Measurements from ENCODE around the gene ZNF618.

Gene ZNF618

DNA sequence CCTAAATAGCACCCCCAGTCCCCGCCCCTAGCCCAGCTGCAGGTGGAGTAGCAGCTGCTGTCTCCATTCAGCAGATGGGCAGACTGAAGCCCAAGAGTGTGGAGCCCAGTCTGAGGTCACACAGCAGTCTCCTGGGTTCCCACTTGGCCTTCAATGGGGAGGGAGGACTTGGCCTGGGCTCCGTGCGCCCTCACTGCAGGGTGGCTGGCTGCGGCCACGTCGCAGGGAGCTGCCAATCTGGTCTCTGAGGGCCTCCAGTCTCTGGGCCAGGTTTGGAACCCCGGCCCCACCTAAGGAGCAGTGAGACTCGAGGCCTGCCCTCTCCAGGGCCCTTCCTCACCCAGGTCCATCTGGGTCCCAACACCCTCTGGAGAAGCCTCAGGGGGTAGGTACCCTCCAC is 215.6 kb downstream of the ZNF618 start:
- H3K36me3 ChIP-seq (ENCODE audit: insufficient read depth, low read length) = no peaks in the 10 kb centered on the region
- no peaks in the 10 kb centered on the region; the same call in 1 of the 2 replicates for H4K20me1 ChIP-seq (ENCODE audit: insufficient read depth, low read length)
- no peaks in the 10 kb centered on the region for H3K27me3 ChIP-seq (ENCODE audit: insufficient read depth, low read length, poor library complexity)
- H3K9me3 ChIP-seq (ENCODE audit: insufficient read depth, low read length, severe bottlenecking) = no peaks in the 10 kb centered on the region
- no peaks in the 10 kb centered on the region for H3K79me2 ChIP-seq (ENCODE audit: insufficient read depth, low read length)
- no peaks in the 10 kb centered on the region for H3K4me1 ChIP-seq (ENCODE audit: insufficient read depth, low read length)
- H3K4me3 ChIP-seq (ENCODE audit: low read depth in 1 of 2, low read length in 2 of 2) = no peak overlapping the region
- TF ChIP-seq EZH2 (IDR thresholded peaks at IDR 0.05; ENCODE audit: borderline replicate concordance, low read depth, low read length, severe bottlenecking) = no peak
- TF ChIP-seq, protein P1, sequence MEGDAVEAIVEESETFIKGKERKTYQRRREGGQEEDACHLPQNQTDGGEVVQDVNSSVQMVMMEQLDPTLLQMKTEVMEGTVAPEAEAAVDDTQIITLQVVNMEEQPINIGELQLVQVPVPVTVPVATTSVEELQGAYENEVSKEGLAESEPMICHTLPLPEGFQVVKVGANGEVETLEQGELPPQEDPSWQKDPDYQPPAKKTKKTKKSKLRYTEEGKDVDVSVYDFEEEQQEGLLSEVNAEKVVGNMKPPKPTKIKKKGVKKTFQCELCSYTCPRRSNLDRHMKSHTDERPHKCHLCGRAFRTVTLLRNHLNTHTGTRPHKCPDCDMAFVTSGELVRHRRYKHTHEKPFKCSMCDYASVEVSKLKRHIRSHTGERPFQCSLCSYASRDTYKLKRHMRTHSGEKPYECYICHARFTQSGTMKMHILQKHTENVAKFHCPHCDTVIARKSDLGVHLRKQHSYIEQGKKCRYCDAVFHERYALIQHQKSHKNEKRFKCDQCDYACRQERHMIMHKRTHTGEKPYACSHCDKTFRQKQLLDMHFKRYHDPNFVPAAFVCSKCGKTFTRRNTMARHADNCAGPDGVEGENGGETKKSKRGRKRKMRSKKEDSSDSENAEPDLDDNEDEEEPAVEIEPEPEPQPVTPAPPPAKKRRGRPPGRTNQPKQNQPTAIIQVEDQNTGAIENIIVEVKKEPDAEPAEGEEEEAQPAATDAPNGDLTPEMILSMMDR (IDR thresholded peaks at IDR 0.05; ENCODE audit: borderline replicate concordance, extremely low read depth, low read length, poor library complexity, severe bottlenecking) = no peak
- no peak overlapping the region for H2AFZ ChIP-seq (ENCODE audit: low read depth, low read length)
- H3K4me2 ChIP-seq (ENCODE audit: insufficient read depth, low read length) = no peak overlapping the region
- no peak for DNase-seq
- no peak overlapping the region for H3K27ac ChIP-seq (ENCODE audit: low read length)
- ATAC-seq (ENCODE audit: insufficient read depth, low read depth) = no peak
- H3K9ac ChIP-seq (ENCODE audit: low read depth, low read length) = no peak overlapping the region

- H2AFZ ChIP-seq (ENCODE audit: low read depth, low read length) = no peak overlapping the region
- H3K4me2 ChIP-seq (ENCODE audit: insufficient read depth, low read length) = no peak overlapping the region
- no peak overlapping the region for H3K27ac ChIP-seq (ENCODE audit: low read length)
- no peaks in the 10 kb centered on the region for H3K27me3 ChIP-seq (ENCODE audit: insufficient read depth, low read length, poor library complexity)
- no peaks in the 10 kb centered on the region; the same call in 1 of the 2 replicates for H4K20me1 ChIP-seq (ENCODE audit: insufficient read depth, low read length)
- no peak for ATAC-seq (ENCODE audit: insufficient read depth, low read depth)
- H3K4me3 ChIP-seq (ENCODE audit: low read depth in 1 of 2, low read length in 2 of 2) = no peak overlapping the region
- no peaks in the 10 kb centered on the region for H3K9me3 ChIP-seq (ENCODE audit: insufficient read depth, low read length, severe bottlenecking)
- no peaks in the 10 kb centered on the region for H3K36me3 ChIP-seq (ENCODE audit: insufficient read depth, low read length)
- H3K4me1 ChIP-seq (ENCODE audit: insufficient read depth, low read length) = no peaks in the 10 kb centered on the region
- H3K9ac ChIP-seq (ENCODE audit: low read depth, low read length) = no peak overlapping the region
- no peak for TF ChIP-seq EZH2 (IDR thresholded peaks at IDR 0.05; ENCODE audit: borderline replicate concordance, low read depth, low read length, severe bottlenecking)
- TF ChIP-seq, protein P1 (IDR thresholded peaks at IDR 0.05; ENCODE audit: borderline replicate concordance, extremely low read depth, low read length, poor library complexity, severe bottlenecking) = no peak
- no peaks in the 10 kb centered on the region for H3K79me2 ChIP-seq (ENCODE audit: insufficient read depth, low read length)
- DNase-seq = no peak
Measured at GRCh38 chr9:114092336-114092735, 216.2 kb downstream of the ZNF618 start.

- H4K20me1 ChIP-seq (ENCODE audit: insufficient read depth, low read length) = no peaks in the 10 kb centered on the region; the same call in 1 of the 2 replicates
- no peaks in the 10 kb centered on the region for H3K36me3 ChIP-seq (ENCODE audit: insufficient read depth, low read length)
- no peak for ATAC-seq (ENCODE audit: insufficient read depth, low read depth)
- TF ChIP-seq EZH2 (IDR thresholded peaks at IDR 0.05; ENCODE audit: borderline replicate concordance, low read depth, low read length, severe bottlenecking) = no peak
- TF ChIP-seq, protein P1 (IDR thresholded peaks at IDR 0.05; ENCODE audit: borderline replicate concordance, extremely low read depth, low read length, poor library complexity, severe bottlenecking) = no peak
- no peak for DNase-seq
- no peaks in the 10 kb centered on the region for H3K4me1 ChIP-seq (ENCODE audit: insufficient read depth, low read length)
- H3K27me3 ChIP-seq (ENCODE audit: insufficient read depth, low read length, poor library complexity) = no peaks in the 10 kb centered on the region
- H3K9ac ChIP-seq (ENCODE audit: low read depth, low read length) = no peak overlapping the region
- H3K4me3 ChIP-seq (ENCODE audit: low read depth in 1 of 2, low read length in 2 of 2) = no peak overlapping the region
- no peaks in the 10 kb centered on the region for H3K9me3 ChIP-seq (ENCODE audit: insufficient read depth, low read length, severe bottlenecking)
- no peak overlapping the region for H3K27ac ChIP-seq (ENCODE audit: low read length)
- no peak overlapping the region for H3K4me2 ChIP-seq (ENCODE audit: insufficient read depth, low read length)
- no peaks in the 10 kb centered on the region for H3K79me2 ChIP-seq (ENCODE audit: insufficient read depth, low read length)
- no peak overlapping the region for H2AFZ ChIP-seq (ENCODE audit: low read depth, low read length)
Measured at GRCh38 chr9:114093031-114093471, 216.9 kb downstream of the ZNF618 start.
